ENCODE results near the gene MYOD1. TPM values are rescaled to one million over a fixed set of nuclear protein-coding genes. Genes with fewer than 3 reads are reported as not detected.

Gene MYOD1
- total and polyA plus RNA-seq, 2 of the 13 experiments (the other 11 are each of a cell fraction or from before 2014, with no cell fraction given) = not detected

DNA sequence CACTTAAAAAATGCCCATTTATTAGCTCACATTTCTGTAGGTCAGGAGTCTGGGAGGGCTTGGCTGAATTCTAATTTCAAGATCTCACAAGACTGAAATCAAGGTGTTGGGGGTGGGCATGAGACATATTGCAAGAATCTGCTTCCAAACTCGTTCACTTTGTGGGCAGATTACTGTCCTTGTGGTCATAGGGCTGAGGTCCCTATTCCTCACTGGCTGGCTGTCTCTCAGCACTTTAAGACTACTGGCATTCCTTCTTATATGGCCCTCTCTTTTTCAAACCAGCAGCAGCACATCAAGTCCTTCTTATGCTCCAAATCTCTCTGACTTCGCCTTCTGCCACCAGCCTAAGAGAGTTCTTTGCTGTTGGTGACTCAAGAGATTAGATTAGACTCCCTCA is 27.8 kb upstream of the MYOD1 start:
- TF ChIP-seq SRSF4 (IDR thresholded peaks at IDR 0.05; ENCODE audit: low read depth, low read length, poor library complexity, severe bottlenecking) (no peak), NFIB (CRISPR knock-in tag; IDR thresholded peaks at IDR 0.05; ENCODE audit: borderline replicate concordance) (no peak), ZNF749 (CRISPR knock-in tag; IDR thresholded peaks at IDR 0.05; ENCODE audit: borderline replicate concordance) (no peak), CBX5 (CRISPR knock-in tag; IDR thresholded peaks at IDR 0.05; ENCODE audit: borderline replicate concordance) (no peak), NR2F2 (IDR thresholded peaks at IDR 0.05; ENCODE audit: borderline replicate concordance, low read depth) (no peak), TBP (CRISPR knock-in tag; IDR thresholded peaks at IDR 0.05) (no peak)
- no peaks in the 10 kb centered on the region for H3K4me1 ChIP-seq (ENCODE audit: insufficient read depth, low read length)
- peaks cover 6 to 63% of the 10 kb centered on the region in 2 experiments for H3K27me3 ChIP-seq (ENCODE audit: control insufficient read depth in 1 of 2, insufficient read depth in 2 of 2, low read length in 2 of 2)
- no peak for ATAC-seq
- no peak overlapping the region for H2AFZ ChIP-seq (ENCODE audit: low read length)
- intact Hi-C loops (cut with micrococcal nuclease; ENCODE audit: unreplicated experiment) = no loop called here
- H3K27ac ChIP-seq (ENCODE audit: extremely low read length, insufficient read depth, low read length) = no peak overlapping the region
- no peak overlapping the region for H3K4me2 ChIP-seq (ENCODE audit: low read depth, low read length)
- no peak overlapping the region for H3K9ac ChIP-seq (ENCODE audit: insufficient read depth, low read depth, low read length)
- WGBS (ENCODE audit: low lambda C conversion rate) = 6% methylated on average over 1 of the region's 2 CpGs
- no peaks in the 10 kb centered on the region for H3K9me3 ChIP-seq (ENCODE audit: low read length)
- DNase-seq (ENCODE audit: low spot score) = no peak
- in situ Hi-C loops (cut with HindIII; ENCODE audit: extremely low pct_ligation_motif_present, low pct_unique_long_range_greater_than_20kb) = no loop called here
- H4K20me1 ChIP-seq (ENCODE audit: insufficient read depth, low read length) = no peaks in the 10 kb centered on the region
- FAIRE-seq = no peak
- ChIA-PET CTCF (ENCODE audit: low intra/inter-chr PET ratio, low total read pairs) (no interaction called here), POLR2A (no interaction called here)
- no peaks in the 10 kb centered on the region for H3K79me2 ChIP-seq (ENCODE audit: insufficient read depth, low read length)
- BruUV-seq (replicated peaks) = no TSS peak
- no peak overlapping the region for H3K4me3 ChIP-seq (replicated peaks in 1 of 3; ENCODE audit: insufficient read depth in 1 of 3, low read depth in 2 of 3, low read length in 3 of 3)
- no peaks in the 10 kb centered on the region for H3K36me3 ChIP-seq (replicated peaks in 1 of 2; ENCODE audit: control insufficient read depth in 1 of 2, insufficient read depth in 2 of 2, low read length in 2 of 2)

DNA sequence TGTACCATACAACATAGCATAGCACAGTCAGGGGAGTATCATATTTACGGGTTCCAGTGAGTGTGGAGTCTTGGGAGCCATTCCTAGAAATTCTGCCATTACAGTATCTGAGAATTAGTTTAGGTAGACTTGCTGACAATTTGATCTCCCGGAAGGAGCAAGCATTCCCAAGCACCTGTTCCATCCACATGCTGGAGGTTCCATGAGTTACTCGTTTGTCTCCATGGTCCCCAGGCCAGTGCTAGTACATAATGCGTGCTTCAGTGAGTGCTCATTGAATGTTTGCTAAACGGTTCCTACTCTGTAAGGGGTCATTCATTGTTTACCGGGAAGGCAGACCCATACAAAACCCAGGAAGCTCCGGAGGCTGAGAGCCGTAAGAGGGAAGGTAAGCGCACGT is 27.4 kb upstream of the MYOD1 start:
- ChIA-PET POLR2A (no interaction called here), CTCF (ENCODE audit: low intra/inter-chr PET ratio, low total read pairs) (no interaction called here)
- WGBS (ENCODE audit: low lambda C conversion rate) = 26% methylated on average over 10 of the region's 10 CpGs
- no peak overlapping the region for H3K27ac ChIP-seq (ENCODE audit: extremely low read length, insufficient read depth, low read length)
- FAIRE-seq (no peak), DNase-seq (ENCODE audit: low spot score) (no peak), ATAC-seq (no peak)
- H3K4me1 ChIP-seq (ENCODE audit: insufficient read depth, low read length) = no peaks in the 10 kb centered on the region
- intact Hi-C loops (cut with micrococcal nuclease; ENCODE audit: unreplicated experiment) (no loop called here), in situ Hi-C loops (cut with HindIII; ENCODE audit: extremely low pct_ligation_motif_present, low pct_unique_long_range_greater_than_20kb) (no loop called here)
- no TSS peak for BruUV-seq (replicated peaks)
- no peak overlapping the region for H3K4me2 ChIP-seq (ENCODE audit: low read depth, low read length)
- TF ChIP-seq HNF4G (IDR thresholded peaks at IDR 0.05; ENCODE audit: borderline replicate concordance, low read depth, low read length) (no peak), HNF4G (CRISPR knock-in tag; IDR thresholded peaks at IDR 0.05; ENCODE audit: borderline replicate concordance, low read depth) (no peak), FLYWCH1 (CRISPR knock-in tag; IDR thresholded peaks at IDR 0.05) (no peak), HHEX (CRISPR knock-in tag; IDR thresholded peaks at IDR 0.05) (no peak), CREB1 (IDR thresholded peaks at IDR 0.05) (no peak), CREB1 (CRISPR knock-in tag; IDR thresholded peaks at IDR 0.05) (no peak), SMAD3 (CRISPR knock-in tag; IDR thresholded peaks at IDR 0.05) (no peak), CBX2 (IDR thresholded peaks at IDR 0.05; ENCODE audit: low read depth, low read length) (no peak), CBX2 (CRISPR knock-in tag; IDR thresholded peaks at IDR 0.05; ENCODE audit: low read depth) (no peak), ATAD3A (CRISPR knock-in tag; IDR thresholded peaks at IDR 0.05) (no peak), ZNF737 (CRISPR knock-in tag; IDR thresholded peaks at IDR 0.05; ENCODE audit: borderline replicate concordance) (no peak), ZNF235 (CRISPR knock-in tag; IDR thresholded peaks at IDR 0.05; ENCODE audit: borderline replicate concordance) (no peak)
- TF ChIP-seq, protein P1, sequence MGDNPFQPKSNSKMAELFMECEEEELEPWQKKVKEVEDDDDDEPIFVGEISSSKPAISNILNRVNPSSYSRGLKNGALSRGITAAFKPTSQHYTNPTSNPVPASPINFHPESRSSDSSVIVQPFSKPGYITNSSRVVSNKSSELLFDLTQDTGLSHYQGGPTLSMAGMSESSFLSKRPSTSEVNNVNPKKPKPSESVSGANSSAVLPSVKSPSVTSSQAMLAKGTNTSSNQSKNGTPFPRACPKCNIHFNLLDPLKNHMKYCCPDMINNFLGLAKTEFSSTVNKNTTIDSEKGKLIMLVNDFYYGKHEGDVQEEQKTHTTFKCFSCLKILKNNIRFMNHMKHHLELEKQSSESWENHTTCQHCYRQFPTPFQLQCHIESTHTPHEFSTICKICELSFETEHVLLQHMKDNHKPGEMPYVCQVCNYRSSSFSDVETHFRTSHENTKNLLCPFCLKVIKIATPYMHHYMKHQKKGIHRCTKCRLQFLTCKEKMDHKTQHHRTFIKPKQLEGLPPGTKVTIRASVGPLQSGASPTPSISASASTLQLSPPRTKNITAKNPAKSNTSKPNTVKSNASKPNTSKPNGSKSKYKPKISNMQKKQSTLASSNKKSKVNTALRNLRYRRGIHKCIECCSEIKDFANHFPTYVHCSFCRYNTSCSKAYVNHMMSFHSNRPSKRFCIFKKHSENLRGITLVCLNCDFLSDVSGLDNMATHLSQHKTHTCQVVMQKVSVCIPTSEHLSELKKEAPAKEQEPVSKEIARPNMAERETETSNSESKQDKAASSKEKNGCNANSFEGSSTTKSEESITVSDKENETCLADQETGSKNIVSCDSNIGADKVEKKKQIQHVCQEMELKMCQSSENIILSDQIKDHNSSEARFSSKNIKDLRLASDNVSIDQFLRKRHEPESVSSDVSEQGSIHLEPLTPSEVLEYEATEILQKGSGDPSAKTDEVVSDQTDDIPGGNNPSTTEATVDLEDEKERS (CRISPR knock-in tag; IDR thresholded peaks at IDR 0.05) = no peak
- H4K20me1 ChIP-seq (ENCODE audit: insufficient read depth, low read length) = no peaks in the 10 kb centered on the region
- H3K27me3 ChIP-seq (ENCODE audit: control insufficient read depth in 1 of 2, insufficient read depth in 2 of 2, low read length in 2 of 2) = peaks cover 8 to 64% of the 10 kb centered on the region in 2 experiments
- no peaks in the 10 kb centered on the region for H3K36me3 ChIP-seq (replicated peaks in 1 of 2; ENCODE audit: control insufficient read depth in 1 of 2, insufficient read depth in 2 of 2, low read length in 2 of 2)
- no peak overlapping the region for H2AFZ ChIP-seq (ENCODE audit: low read length)
- no peak overlapping the region for H3K9ac ChIP-seq (ENCODE audit: insufficient read depth, low read depth, low read length)
- no peaks in the 10 kb centered on the region for H3K79me2 ChIP-seq (ENCODE audit: insufficient read depth, low read length)
- no peaks in the 10 kb centered on the region for H3K9me3 ChIP-seq (ENCODE audit: low read length)
- no peak overlapping the region for H3K4me3 ChIP-seq (replicated peaks in 1 of 3; ENCODE audit: insufficient read depth in 1 of 3, low read depth in 2 of 3, low read length in 3 of 3)
